Measurements from ENCODE around the gene ID3.

ID3 gene

GRCh38 chr1:23575226-23575810 lies 16.0 kb upstream of the ID3 start:
- Histone ChIP-seq H3K4me3 (ENCODE audit: low read depth in 1 of 2, low read length in 2 of 2) (no peak overlapping the region), H3K4me1 (ENCODE audit: control insufficient read depth in 1 of 2, insufficient read depth in 2 of 2, low read length in 2 of 2) (peaks cover 19 to 22% of the 10 kb centered on the region in 2 donors), H3K36me3 (ENCODE audit: control insufficient read depth in 1 of 2, insufficient read depth in 2 of 2, low read length in 2 of 2) (no peaks in the 10 kb centered on the region), H3K9ac (ENCODE audit: low read depth in 1 of 2, low read length in 2 of 2) (no peak overlapping the region), H3K9me3 (ENCODE audit: control insufficient read depth in 1 of 2, low read length in 2 of 2) (no peaks in the 10 kb centered on the region), H3K27ac (ENCODE audit: low read depth, low read length) (no peak overlapping the region), H3K27me3 (ENCODE audit: control insufficient read depth in 1 of 2, insufficient read depth in 2 of 2, low read length in 2 of 2) (no peaks in the 10 kb centered on the region)

GRCh38 chr1:23574265-23574754 lies 15.0 kb upstream of the ID3 start:
- H3K27ac ChIP-seq (ENCODE audit: low read depth, low read length): no peak overlapping the region
- no peak overlapping the region for H3K4me3 ChIP-seq (ENCODE audit: low read depth in 1 of 2, low read length in 2 of 2)
- H3K36me3 ChIP-seq (ENCODE audit: control insufficient read depth in 1 of 2, insufficient read depth in 2 of 2, low read length in 2 of 2): no peaks in the 10 kb centered on the region
- H3K9ac ChIP-seq (ENCODE audit: low read depth in 1 of 2, low read length in 2 of 2): no peak overlapping the region
- peaks cover 19 to 22% of the 10 kb centered on the region in 2 donors for H3K4me1 ChIP-seq (ENCODE audit: control insufficient read depth in 1 of 2, insufficient read depth in 2 of 2, low read length in 2 of 2)
- no peaks in the 10 kb centered on the region for H3K9me3 ChIP-seq (ENCODE audit: control insufficient read depth in 1 of 2, low read length in 2 of 2)
- no peaks in the 10 kb centered on the region for H3K27me3 ChIP-seq (ENCODE audit: control insufficient read depth in 1 of 2, insufficient read depth in 2 of 2, low read length in 2 of 2)

GRCh38 chr1:23573574-23574182 lies 14.4 kb upstream of the ID3 start:
- Histone ChIP-seq H3K4me1 (ENCODE audit: control insufficient read depth in 1 of 2, insufficient read depth in 2 of 2, low read length in 2 of 2) (peaks cover 19 to 24% of the 10 kb centered on the region in 2 donors), H3K27ac (ENCODE audit: low read depth, low read length) (no peak overlapping the region), H3K9me3 (ENCODE audit: control insufficient read depth in 1 of 2, low read length in 2 of 2) (no peaks in the 10 kb centered on the region)

GRCh38 chr1:23571465-23571864 lies 12.2 kb upstream of the ID3 start:
- Histone ChIP-seq H3K4me1 (ENCODE audit: control insufficient read depth in 1 of 2, insufficient read depth in 2 of 2, low read length in 2 of 2) (peaks cover 3 to 5% of the 10 kb centered on the region in 2 donors), H3K9me3 (ENCODE audit: control insufficient read depth in 1 of 2, low read length in 2 of 2) (no peaks in the 10 kb centered on the region), H3K27ac (ENCODE audit: low read depth, low read length) (no peak overlapping the region), H3K36me3 (ENCODE audit: control insufficient read depth in 1 of 2, insufficient read depth in 2 of 2, low read length in 2 of 2) (no peaks in the 10 kb centered on the region), H3K9ac (ENCODE audit: low read depth in 1 of 2, low read length in 2 of 2) (no peak overlapping the region), H3K27me3 (ENCODE audit: control insufficient read depth in 1 of 2, insufficient read depth in 2 of 2, low read length in 2 of 2) (no peaks in the 10 kb centered on the region), H3K4me3 (ENCODE audit: low read depth in 1 of 2, low read length in 2 of 2) (no peak overlapping the region)

More at GRCh38 chr1:23573574-23574182, 14.4 kb upstream of the ID3 start:
- H3K9ac ChIP-seq (ENCODE audit: low read depth in 1 of 2, low read length in 2 of 2): no peak overlapping the region
- no peaks in the 10 kb centered on the region for H3K36me3 ChIP-seq (ENCODE audit: control insufficient read depth in 1 of 2, insufficient read depth in 2 of 2, low read length in 2 of 2)
- H3K27me3 ChIP-seq (ENCODE audit: control insufficient read depth in 1 of 2, insufficient read depth in 2 of 2, low read length in 2 of 2): no peaks in the 10 kb centered on the region
- no peak overlapping the region for H3K4me3 ChIP-seq (ENCODE audit: low read depth in 1 of 2, low read length in 2 of 2)

GRCh38 chr1:23570001-23570691 lies 10.8 kb upstream of the ID3 start:
- Histone ChIP-seq H3K9ac (ENCODE audit: low read depth in 1 of 2, low read length in 2 of 2) (no peak overlapping the region), H3K4me1 (ENCODE audit: control insufficient read depth in 1 of 2, insufficient read depth in 2 of 2, low read length in 2 of 2) (peaks cover 3 to 4% of the 10 kb centered on the region in 2 donors), H3K27me3 (ENCODE audit: control insufficient read depth in 1 of 2, insufficient read depth in 2 of 2, low read length in 2 of 2) (no peaks in the 10 kb centered on the region), H3K9me3 (ENCODE audit: control insufficient read depth in 1 of 2, low read length in 2 of 2) (no peaks in the 10 kb centered on the region), H3K27ac (ENCODE audit: low read depth, low read length) (no peak overlapping the region), H3K4me3 (ENCODE audit: low read depth in 1 of 2, low read length in 2 of 2) (no peak overlapping the region), H3K36me3 (ENCODE audit: control insufficient read depth in 1 of 2, insufficient read depth in 2 of 2, low read length in 2 of 2) (no peaks in the 10 kb centered on the region)

- H3K36me3 ChIP-seq (ENCODE audit: control insufficient read depth in 1 of 2, insufficient read depth in 2 of 2, low read length in 2 of 2): no peaks in the 10 kb centered on the region
- no peaks in the 10 kb centered on the region for H3K27me3 ChIP-seq (ENCODE audit: control insufficient read depth in 1 of 2, insufficient read depth in 2 of 2, low read length in 2 of 2)
- peaks cover 10% of the 10 kb centered on the region in 2 donors for H3K4me1 ChIP-seq (ENCODE audit: control insufficient read depth in 1 of 2, insufficient read depth in 2 of 2, low read length in 2 of 2)
- H3K27ac ChIP-seq (ENCODE audit: low read depth, low read length): no peak overlapping the region
- no peaks in the 10 kb centered on the region for H3K9me3 ChIP-seq (ENCODE audit: control insufficient read depth in 1 of 2, low read length in 2 of 2)
- H3K4me3 ChIP-seq (ENCODE audit: low read depth in 1 of 2, low read length in 2 of 2): peak overlapping the region; percentile 54 to 61
- H3K9ac ChIP-seq (ENCODE audit: low read depth in 1 of 2, low read length in 2 of 2): no peak overlapping the region
These were observed 9.5 kb upstream of the ID3 start for GRCh38 chr1:23568608-23569383.

GRCh38 chr1:23567996-23568607 lies 8.8 kb upstream of the ID3 start:
- Histone ChIP-seq H3K27ac (ENCODE audit: low read depth, low read length) (no peak overlapping the region), H3K9me3 (ENCODE audit: control insufficient read depth in 1 of 2, low read length in 2 of 2) (no peaks in the 10 kb centered on the region), H3K27me3 (ENCODE audit: control insufficient read depth in 1 of 2, insufficient read depth in 2 of 2, low read length in 2 of 2) (no peaks in the 10 kb centered on the region), H3K4me1 (ENCODE audit: control insufficient read depth in 1 of 2, insufficient read depth in 2 of 2, low read length in 2 of 2) (peaks cover 15 to 16% of the 10 kb centered on the region in 2 donors), H3K4me3 (ENCODE audit: low read depth in 1 of 2, low read length in 2 of 2) (peak overlapping the region; percentile 54 to 61), H3K9ac (ENCODE audit: low read depth in 1 of 2, low read length in 2 of 2) (no peak overlapping the region), H3K36me3 (ENCODE audit: control insufficient read depth in 1 of 2, insufficient read depth in 2 of 2, low read length in 2 of 2) (no peaks in the 10 kb centered on the region)

- Histone ChIP-seq H3K9ac (ENCODE audit: low read depth in 1 of 2, low read length in 2 of 2) (no peak overlapping the region), H3K36me3 (ENCODE audit: control insufficient read depth in 1 of 2, insufficient read depth in 2 of 2, low read length in 2 of 2) (no peaks in the 10 kb centered on the region), H3K27ac (ENCODE audit: low read depth, low read length) (no peak overlapping the region), H3K4me3 (ENCODE audit: low read depth in 1 of 2, low read length in 2 of 2) (peak overlapping the region; percentile 15 to 60), H3K9me3 (ENCODE audit: control insufficient read depth in 1 of 2, low read length in 2 of 2) (no peaks in the 10 kb centered on the region), H3K27me3 (ENCODE audit: control insufficient read depth in 1 of 2, insufficient read depth in 2 of 2, low read length in 2 of 2) (no peaks in the 10 kb centered on the region), H3K4me1 (ENCODE audit: control insufficient read depth in 1 of 2, insufficient read depth in 2 of 2, low read length in 2 of 2) (peaks cover 18 to 20% of the 10 kb centered on the region in 2 donors)
These were observed 8.3 kb upstream of the ID3 start for GRCh38 chr1:23567629-23567995.

- peaks cover 28 to 30% of the 10 kb centered on the region in 2 donors for H3K4me1 ChIP-seq (ENCODE audit: control insufficient read depth in 1 of 2, insufficient read depth in 2 of 2, low read length in 2 of 2)
- H3K36me3 ChIP-seq (ENCODE audit: control insufficient read depth in 1 of 2, insufficient read depth in 2 of 2, low read length in 2 of 2): no peaks in the 10 kb centered on the region
- no peaks in the 10 kb centered on the region for H3K9me3 ChIP-seq (ENCODE audit: control insufficient read depth in 1 of 2, low read length in 2 of 2)
- H3K27me3 ChIP-seq (ENCODE audit: control insufficient read depth in 1 of 2, insufficient read depth in 2 of 2, low read length in 2 of 2): no peaks in the 10 kb centered on the region
- H3K9ac ChIP-seq (ENCODE audit: low read depth in 1 of 2, low read length in 2 of 2): no peak overlapping the region
- no peak overlapping the region for H3K27ac ChIP-seq (ENCODE audit: low read depth, low read length)
- H3K4me3 ChIP-seq (ENCODE audit: low read depth in 1 of 2, low read length in 2 of 2): no peak overlapping the region
These were observed 7.0 kb upstream of the ID3 start for GRCh38 chr1:23566304-23566703.
